Measurements from ENCODE around the gene NES.

The NES gene

DNA sequence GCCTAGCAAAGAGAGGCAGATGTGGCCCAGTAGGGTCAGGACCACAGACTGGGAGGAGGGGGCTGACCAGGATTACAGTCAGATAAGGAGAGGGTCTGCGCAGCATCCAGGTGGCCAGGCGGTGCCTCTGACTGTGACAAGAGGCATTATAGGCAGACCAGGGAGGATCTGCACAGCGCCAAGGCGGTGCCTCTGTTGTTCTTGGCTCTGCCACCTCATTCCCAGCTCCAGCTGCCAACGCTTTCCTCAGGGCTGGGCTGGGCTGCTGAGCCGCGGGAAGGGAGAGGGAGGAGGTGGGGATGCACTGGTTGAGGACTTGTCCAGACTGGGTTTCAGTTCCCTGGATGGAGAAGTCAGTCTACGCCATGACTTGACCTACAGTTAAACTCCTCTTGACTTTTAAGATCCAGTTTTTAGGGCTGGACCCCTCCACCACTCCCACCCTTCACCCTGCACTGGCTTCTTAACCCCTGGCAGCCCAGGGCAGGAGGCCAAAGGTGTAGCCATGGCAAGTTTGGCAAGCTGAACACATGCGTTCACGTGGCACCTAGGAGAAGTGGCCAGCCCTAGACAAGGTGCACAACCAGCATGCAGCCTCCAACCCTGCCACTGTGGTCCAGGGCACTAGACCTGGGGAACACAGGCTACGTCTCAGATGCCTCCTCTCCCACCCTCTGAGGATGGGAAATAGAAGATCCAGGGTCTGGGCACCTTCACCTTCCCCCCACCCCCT is 32.7 kb upstream of the NES start:
- TF ChIP-seq YY1 (IDR thresholded peaks at IDR 0.05; ENCODE audit: low read depth) (no peak), ZBTB7A (IDR thresholded peaks at IDR 0.05; ENCODE audit: low read depth) (no peak), TCF12 (IDR thresholded peaks at IDR 0.05; ENCODE audit: low read depth) (no peak), NFIC (IDR thresholded peaks at IDR 0.05) (0 out of 2 replicates have a peak, but pooled peaks have one; percentile 32), TEAD4 (IDR thresholded peaks at IDR 0.05) (no peak)
- TF ChIP-seq, protein P1, sequence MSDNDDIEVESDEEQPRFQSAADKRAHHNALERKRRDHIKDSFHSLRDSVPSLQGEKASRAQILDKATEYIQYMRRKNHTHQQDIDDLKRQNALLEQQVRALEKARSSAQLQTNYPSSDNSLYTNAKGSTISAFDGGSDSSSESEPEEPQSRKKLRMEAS (IDR thresholded peaks at IDR 0.05) = no peak

DNA sequence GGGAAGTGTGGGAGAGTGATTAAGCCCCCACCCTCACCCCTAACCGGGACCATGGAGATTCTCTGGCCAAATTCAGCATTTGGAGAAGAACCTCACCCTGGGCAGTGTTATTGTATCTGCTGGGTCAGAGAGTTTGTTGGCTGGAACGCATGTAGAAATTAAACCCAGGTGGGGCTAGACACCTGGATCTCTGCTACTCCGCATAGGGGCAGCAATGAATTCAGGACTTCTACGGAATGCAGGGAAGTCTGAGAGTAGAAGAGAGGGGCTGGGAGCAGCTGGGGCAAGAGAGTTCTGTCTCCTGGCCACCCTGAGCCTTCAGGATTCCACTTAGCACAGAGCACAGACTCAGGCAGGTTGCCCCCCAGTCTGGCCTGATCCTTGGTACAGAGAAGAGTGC is 31.8 kb upstream of the NES start:
- no peak for TF ChIP-seq YY1 (IDR thresholded peaks at IDR 0.05; ENCODE audit: low read depth)
- no peak for TF ChIP-seq FOXM1 (IDR thresholded peaks at IDR 0.05; ENCODE audit: borderline replicate concordance, low read depth)
- no peak for TF ChIP-seq EP300 (IDR thresholded peaks at IDR 0.05; ENCODE audit: borderline replicate concordance)
- TF ChIP-seq, protein P2, sequence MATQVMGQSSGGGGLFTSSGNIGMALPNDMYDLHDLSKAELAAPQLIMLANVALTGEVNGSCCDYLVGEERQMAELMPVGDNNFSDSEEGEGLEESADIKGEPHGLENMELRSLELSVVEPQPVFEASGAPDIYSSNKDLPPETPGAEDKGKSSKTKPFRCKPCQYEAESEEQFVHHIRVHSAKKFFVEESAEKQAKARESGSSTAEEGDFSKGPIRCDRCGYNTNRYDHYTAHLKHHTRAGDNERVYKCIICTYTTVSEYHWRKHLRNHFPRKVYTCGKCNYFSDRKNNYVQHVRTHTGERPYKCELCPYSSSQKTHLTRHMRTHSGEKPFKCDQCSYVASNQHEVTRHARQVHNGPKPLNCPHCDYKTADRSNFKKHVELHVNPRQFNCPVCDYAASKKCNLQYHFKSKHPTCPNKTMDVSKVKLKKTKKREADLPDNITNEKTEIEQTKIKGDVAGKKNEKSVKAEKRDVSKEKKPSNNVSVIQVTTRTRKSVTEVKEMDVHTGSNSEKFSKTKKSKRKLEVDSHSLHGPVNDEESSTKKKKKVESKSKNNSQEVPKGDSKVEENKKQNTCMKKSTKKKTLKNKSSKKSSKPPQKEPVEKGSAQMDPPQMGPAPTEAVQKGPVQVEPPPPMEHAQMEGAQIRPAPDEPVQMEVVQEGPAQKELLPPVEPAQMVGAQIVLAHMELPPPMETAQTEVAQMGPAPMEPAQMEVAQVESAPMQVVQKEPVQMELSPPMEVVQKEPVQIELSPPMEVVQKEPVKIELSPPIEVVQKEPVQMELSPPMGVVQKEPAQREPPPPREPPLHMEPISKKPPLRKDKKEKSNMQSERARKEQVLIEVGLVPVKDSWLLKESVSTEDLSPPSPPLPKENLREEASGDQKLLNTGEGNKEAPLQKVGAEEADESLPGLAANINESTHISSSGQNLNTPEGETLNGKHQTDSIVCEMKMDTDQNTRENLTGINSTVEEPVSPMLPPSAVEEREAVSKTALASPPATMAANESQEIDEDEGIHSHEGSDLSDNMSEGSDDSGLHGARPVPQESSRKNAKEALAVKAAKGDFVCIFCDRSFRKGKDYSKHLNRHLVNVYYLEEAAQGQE (IDR thresholded peaks at IDR 0.05; ENCODE audit: low read depth) = no peak
- TF ChIP-seq, protein P3, sequence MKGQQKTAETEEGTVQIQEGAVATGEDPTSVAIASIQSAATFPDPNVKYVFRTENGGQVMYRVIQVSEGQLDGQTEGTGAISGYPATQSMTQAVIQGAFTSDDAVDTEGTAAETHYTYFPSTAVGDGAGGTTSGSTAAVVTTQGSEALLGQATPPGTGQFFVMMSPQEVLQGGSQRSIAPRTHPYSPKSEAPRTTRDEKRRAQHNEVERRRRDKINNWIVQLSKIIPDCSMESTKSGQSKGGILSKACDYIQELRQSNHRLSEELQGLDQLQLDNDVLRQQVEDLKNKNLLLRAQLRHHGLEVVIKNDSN (IDR thresholded peaks at IDR 0.05) = no peak
- TF ChIP-seq EGR1 (IDR thresholded peaks at IDR 0.05) = no peak
- no peak for TF ChIP-seq CREB1 (IDR thresholded peaks at IDR 0.05; ENCODE audit: low read depth)
- TF ChIP-seq, protein P1 (IDR thresholded peaks at IDR 0.05) = no peak

DNA sequence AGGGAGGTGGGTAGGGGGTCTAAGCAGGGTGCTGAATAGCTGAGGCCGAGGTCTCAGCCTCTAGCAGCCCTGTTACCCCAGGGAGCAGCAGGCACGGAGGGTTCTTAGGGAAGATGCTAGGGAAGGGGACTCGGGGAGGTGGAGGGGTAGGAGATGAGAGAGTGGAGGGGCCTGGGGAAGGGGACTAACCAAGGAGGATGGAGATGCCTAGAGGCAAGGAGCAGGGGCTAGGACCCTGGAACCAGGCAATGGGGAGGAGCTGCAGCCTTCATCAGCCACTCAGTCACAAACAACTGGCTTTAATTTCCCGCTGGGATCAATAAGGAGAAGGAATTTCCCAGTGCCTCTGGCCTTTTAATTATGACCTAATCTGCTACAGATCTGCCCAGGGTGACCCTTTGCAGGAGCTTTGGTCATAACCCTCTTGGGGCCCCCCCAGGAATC is 31.0 kb upstream of the NES start:
- TF ChIP-seq ZBTB7A (IDR thresholded peaks at IDR 0.05; ENCODE audit: low read depth) (no peak), YY1 (IDR thresholded peaks at IDR 0.05; ENCODE audit: low read depth) (no peak), EP300 (IDR thresholded peaks at IDR 0.05; ENCODE audit: borderline replicate concordance) (no peak), TEAD4 (IDR thresholded peaks at IDR 0.05) (no peak), FOXM1 (IDR thresholded peaks at IDR 0.05; ENCODE audit: borderline replicate concordance, low read depth) (no peak), NFIC (IDR thresholded peaks at IDR 0.05) (no peak), CREB1 (IDR thresholded peaks at IDR 0.05; ENCODE audit: low read depth) (no peak), TCF12 (IDR thresholded peaks at IDR 0.05; ENCODE audit: low read depth) (no peak), RAD21 (IDR thresholded peaks at IDR 0.05; ENCODE audit: low read depth) (no peak), CEBPB (IDR thresholded peaks at IDR 0.05) (no peak), TAF1 (IDR thresholded peaks at IDR 0.05; ENCODE audit: low read depth) (no peak), EGR1 (IDR thresholded peaks at IDR 0.05) (no peak)
- TF ChIP-seq, protein P3 (IDR thresholded peaks at IDR 0.05) = no peak
- TF ChIP-seq, protein P1 (IDR thresholded peaks at IDR 0.05) = no peak
- TF ChIP-seq, protein P2 (IDR thresholded peaks at IDR 0.05; ENCODE audit: low read depth) = no peak

DNA sequence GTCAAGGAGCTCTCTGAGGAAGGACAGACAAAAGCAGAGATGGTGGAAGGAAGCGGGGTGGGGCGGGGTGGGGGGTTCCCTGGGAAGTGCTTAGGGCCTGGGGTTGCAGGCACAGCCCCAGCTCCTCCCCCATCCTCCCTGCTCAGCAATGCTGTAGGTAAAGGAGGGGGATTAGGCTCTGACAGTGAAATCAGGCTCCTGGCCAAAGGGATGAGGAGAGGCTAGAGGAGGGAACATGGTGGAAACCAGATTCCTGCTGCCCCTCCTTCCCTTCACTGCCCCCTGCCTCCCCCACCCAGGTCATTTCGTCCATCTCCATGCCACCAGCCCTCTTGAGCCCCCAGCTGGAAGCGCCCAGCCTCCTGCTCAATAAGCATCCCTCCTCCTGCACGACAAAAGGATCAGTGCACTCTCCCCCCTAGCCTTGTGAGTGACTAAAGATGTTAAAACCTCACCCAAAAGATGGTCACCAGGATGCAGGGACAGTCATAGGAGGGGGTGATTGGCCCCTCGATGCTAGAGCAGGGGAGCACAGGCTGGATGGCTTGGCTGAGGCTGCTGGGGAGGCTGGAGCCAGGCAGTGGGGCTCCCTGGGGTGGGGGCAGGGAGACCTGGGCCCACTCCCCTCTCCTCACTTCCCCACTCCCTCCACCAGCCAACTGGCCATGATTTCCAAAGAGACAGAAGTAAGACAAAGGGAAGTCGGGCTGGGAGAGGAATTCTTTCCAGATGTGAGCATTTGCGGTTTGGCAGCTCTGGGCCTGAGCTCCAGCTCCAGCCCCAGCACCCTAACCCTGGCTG is 30.4 kb upstream of the NES start:
- TF ChIP-seq, protein P2 (IDR thresholded peaks at IDR 0.05; ENCODE audit: low read depth) = no peak
- TF ChIP-seq NFIC (IDR thresholded peaks at IDR 0.05) = no peak
- no peak for TF ChIP-seq CREB1 (IDR thresholded peaks at IDR 0.05; ENCODE audit: low read depth)
- no peak for TF ChIP-seq TAF1 (IDR thresholded peaks at IDR 0.05; ENCODE audit: low read depth)
- TF ChIP-seq, protein P1 (IDR thresholded peaks at IDR 0.05) = no peak
- no peak for TF ChIP-seq ZBTB7A (IDR thresholded peaks at IDR 0.05; ENCODE audit: low read depth)
- TF ChIP-seq TEAD4 (IDR thresholded peaks at IDR 0.05) = no peak
- no peak for TF ChIP-seq CEBPB (IDR thresholded peaks at IDR 0.05)

Measured in Ishikawa (cell line).